DOHH2 (cell line): Measurements from ENCODE around the gene YEATS2.

Experiments used
- H3F3A ChIP-seq: fragments of 200-600 bp; sonication (generic), shearing (Covaris generic); 2 replicates; pipeline ENCODE4 v1.6.0; 2016; ENCODE audit warnings: antibody characterized with exemption, mild to moderate bottlenecking; ENCODE audit not compliant: control insufficient read depth, insufficient read depth
- H3K27ac ChIP-seq: fragments of 200-600 bp; sonication (generic); 2 replicates; pipeline ENCODE4 v1.5.1; 2014; ENCODE audit warnings: low read depth, mild to moderate bottlenecking, low read length, moderate library complexity
- H3K27me3 ChIP-seq: fragments of 200-600 bp; sonication (generic); 2 replicates; pipeline ENCODE4 v1.6.1; 2014; ENCODE audit warnings: mild to moderate bottlenecking, low read length, mixed read lengths; ENCODE audit not compliant: control insufficient read depth
- H3K36me3 ChIP-seq: fragments of 200-600 bp; sonication (generic); 2 replicates; pipeline ENCODE4 v1.6.1; 2014; ENCODE audit warnings: mild to moderate bottlenecking, low read length, moderate library complexity, mixed read lengths; ENCODE audit not compliant: control insufficient read depth
- H3K4me1 ChIP-seq: fragments of 200-600 bp; sonication (generic); 2 replicates; pipeline ENCODE4 v1.6.1; 2014; ENCODE audit warnings: mild to moderate bottlenecking, low read length, mixed read lengths; ENCODE audit not compliant: control insufficient read depth
- H3K4me2 ChIP-seq: fragments of 200-600 bp; sonication (generic); 2 replicates; pipeline ENCODE4 v1.6.0; 2014; ENCODE audit warnings: mild to moderate bottlenecking, low read length, moderate library complexity
- H3K4me3 ChIP-seq: fragments of 200-600 bp; sonication (generic); 2 replicates; pipeline ENCODE4 v1.5.1; 2014; ENCODE audit warnings: mild to moderate bottlenecking, low read length, mixed read lengths
- H3K79me2 ChIP-seq: fragments of 200-600 bp; sonication (generic); 2 replicates; pipeline ENCODE4 v1.6.1; 2014; ENCODE audit warnings: mild to moderate bottlenecking, low read length, mixed read lengths; ENCODE audit not compliant: control insufficient read depth
- H3K9me2 ChIP-seq: fragments of 200-600 bp; sonication (generic); replicated peaks from 2 replicates; pipeline ENCODE4 v1.6.1; 2014; ENCODE audit warnings: mild to moderate bottlenecking, low read length, mixed read lengths; ENCODE audit not compliant: control insufficient read depth
- H3K9me3 ChIP-seq: fragments of 200-600 bp; sonication (generic); 2 replicates; pipeline ENCODE4 v1.6.1; 2014; ENCODE audit warnings: antibody characterized with exemption, low read length, mixed read lengths; ENCODE audit not compliant: control insufficient read depth, insufficient read depth
- H4K20me1 ChIP-seq: fragments of 200-600 bp; sonication (generic); 2 replicates; pipeline ENCODE4 v1.6.0; 2014; ENCODE audit warnings: low read depth, mild to moderate bottlenecking, antibody characterized with exemption, low read length, moderate library complexity; ENCODE audit not compliant: control insufficient read depth, insufficient read depth
- CTCF ChIP-seq: fragments of 200-600 bp; sonication (generic); IDR thresholded peaks from one replicate; pipeline ENCODE4 v1.5.1; 2014; ENCODE audit warnings: antibody characterized with exemption, mild to moderate bottlenecking, low read depth, low read length; ENCODE audit not compliant: poor library complexity, severe bottlenecking
- EZH2phosphoT487 ChIP-seq: fragments of 200-600 bp; sonication (generic); IDR thresholded peaks from 2 replicates; pipeline ENCODE4 v1.6.1; 2017; ENCODE audit warnings: borderline replicate concordance, mild to moderate bottlenecking, antibody characterized with exemption, low read length, moderate library complexity, mixed read lengths

YEATS2 gene

DNA sequence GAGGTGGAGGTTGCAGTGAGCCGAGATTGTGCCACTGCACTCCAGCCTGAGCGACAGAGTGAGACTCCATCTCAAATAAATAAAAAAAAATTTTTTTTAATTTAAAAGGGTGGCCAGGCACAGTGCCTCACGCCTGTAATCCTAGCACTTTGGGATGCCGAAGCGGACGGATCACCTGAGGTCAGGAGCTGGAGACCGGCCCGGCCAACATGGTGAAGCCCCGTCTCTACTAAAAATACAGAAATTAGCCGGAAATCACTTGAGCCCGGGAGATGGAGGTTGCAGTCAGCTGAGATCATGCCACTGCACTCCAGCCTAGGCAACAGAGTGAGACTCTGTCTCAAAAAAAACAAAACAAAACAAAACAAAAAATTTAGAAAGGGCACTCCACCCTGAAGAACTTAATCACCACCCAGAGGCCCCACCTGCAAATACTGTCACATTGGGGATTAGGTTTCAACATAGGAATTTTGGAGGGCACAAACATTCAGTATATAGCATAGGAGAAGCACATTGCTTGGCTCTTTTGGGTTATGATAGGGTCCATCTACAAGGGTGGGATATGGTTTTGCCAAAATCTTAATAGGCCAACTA is 7.1 kb upstream of the YEATS2 start:
- no peak overlapping the region for H3K4me2 ChIP-seq
- no peaks in the 10 kb centered on the region for H3K9me3 ChIP-seq
- H4K20me1 ChIP-seq, result no peaks in the 10 kb centered on the region
- no peaks in the 10 kb centered on the region for H3K9me2 ChIP-seq
- H3K4me1 ChIP-seq, result no peaks in the 10 kb centered on the region
- H3K4me3 ChIP-seq, result no peak overlapping the region
- TF ChIP-seq CTCF, result no peak
- TF ChIP-seq EZH2phosphoT487, result no peak
- H3K79me2 ChIP-seq, result no peaks in the 10 kb centered on the region
- H3K27me3 ChIP-seq, result no peaks in the 10 kb centered on the region
- no peaks in the 10 kb centered on the region for H3F3A ChIP-seq
- H3K36me3 ChIP-seq, result no peaks in the 10 kb centered on the region
- no peak overlapping the region for H3K27ac ChIP-seq

DNA sequence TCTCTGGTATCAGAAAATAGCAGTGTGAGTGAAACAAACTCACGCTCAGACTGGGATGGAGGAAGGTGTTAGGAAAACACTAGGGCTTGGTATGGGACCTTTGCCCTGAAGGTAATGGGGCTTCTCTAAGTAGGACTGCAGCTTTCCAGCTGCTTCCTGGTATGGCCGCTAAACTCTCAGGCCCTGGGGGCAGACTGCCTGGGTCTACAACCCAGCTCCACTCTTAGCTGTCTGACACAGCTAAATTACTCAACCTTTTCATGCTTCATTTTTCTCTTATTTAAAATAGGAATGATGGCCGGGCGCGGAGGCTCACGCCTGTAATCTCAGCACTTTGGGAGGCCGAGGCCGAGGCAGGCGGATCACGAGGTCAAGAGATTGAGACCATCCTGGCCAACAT is 5.2 kb upstream of the YEATS2 start:
- no peak overlapping the region for H3K27ac ChIP-seq

DNA sequence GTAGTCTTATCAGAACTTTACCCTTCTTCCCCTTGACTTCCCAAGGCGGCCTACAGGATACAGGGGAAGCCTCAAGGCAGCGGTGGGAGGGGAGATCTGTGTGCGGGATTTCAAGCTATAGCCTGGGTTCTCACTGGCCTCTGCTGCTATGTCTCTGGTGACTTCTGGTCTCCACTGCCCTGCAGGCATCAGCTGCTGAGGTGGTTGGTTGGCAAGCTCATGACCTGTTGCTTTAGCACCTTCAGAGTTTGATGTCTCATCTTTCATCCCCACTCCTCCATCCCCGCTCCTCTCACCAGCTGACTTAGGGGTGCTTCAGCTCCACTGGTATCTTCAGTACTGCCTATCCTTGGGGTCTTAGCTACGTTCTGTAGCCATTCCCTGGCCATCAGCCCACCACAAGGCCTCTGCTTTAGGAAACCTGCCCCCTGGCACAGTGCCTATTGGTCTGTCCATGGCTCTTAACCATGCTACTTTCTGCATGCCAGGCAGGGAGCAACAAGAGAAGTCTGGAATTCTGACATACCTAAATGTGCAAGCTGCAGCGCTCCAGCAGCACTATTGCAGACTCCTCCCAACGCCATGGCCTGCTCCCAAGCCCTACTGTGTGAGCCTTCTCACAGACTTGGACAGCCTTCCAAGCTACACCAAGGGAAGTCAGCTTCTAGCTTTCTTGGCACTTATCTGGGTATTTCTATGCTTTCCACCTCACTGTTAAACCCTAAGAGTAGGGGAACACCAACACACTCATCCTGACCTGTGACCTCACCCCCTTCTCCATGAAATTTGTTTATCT is 1.8 kb upstream of the YEATS2 start:
- Histone ChIP-seq H3K4me2 (no peak overlapping the region), H4K20me1 (peaks cover 7% of the 10 kb centered on the region), H3K27ac (no peak overlapping the region), H3K27me3 (no peaks in the 10 kb centered on the region), H3K9me2 (no peaks in the 10 kb centered on the region), H3F3A (peaks cover 6% of the 10 kb centered on the region; the same call in 1 of the 2 replicates), H3K36me3 (peaks cover 14% of the 10 kb centered on the region), H3K4me1 (peaks cover 21% of the 10 kb centered on the region), H3K4me3 (no peak overlapping the region), H3K9me3 (no peaks in the 10 kb centered on the region), H3K79me2 (peaks cover 37% of the 10 kb centered on the region)
- no peak for TF ChIP-seq CTCF
- TF ChIP-seq EZH2phosphoT487, result no peak

More for the DNA sequence above, 5.2 kb upstream of the YEATS2 start:
- Histone ChIP-seq H3K9me2 (no peaks in the 10 kb centered on the region), H3K9me3 (no peaks in the 10 kb centered on the region), H4K20me1 (no peaks in the 10 kb centered on the region), H3K4me1 (peaks cover 6% of the 10 kb centered on the region), H3K4me3 (no peak overlapping the region), H3F3A (no peaks in the 10 kb centered on the region), H3K4me2 (no peak overlapping the region), H3K79me2 (peaks cover 5% of the 10 kb centered on the region), H3K36me3 (no peaks in the 10 kb centered on the region), H3K27me3 (no peaks in the 10 kb centered on the region)
- TF ChIP-seq CTCF (no peak), EZH2phosphoT487 (no peak)
